HG03432 (cell line): Measurements from ENCODE around the gene SMIM1.

Source experiments
- ATAC-seq: cut with Tn5 transposase; IDR thresholded peaks from one replicate; pipeline ENCODE4 v1.9.1; 2021; ENCODE audit warnings: mild to moderate bottlenecking, moderate library complexity; ENCODE audit not compliant: unreplicated experiment

The SMIM1 gene

GRCh38 chr1:3775490-3776230 is 3.1 kb downstream of the SMIM1 start:
- no peak for ATAC-seq

- ATAC-seq, result no peak
These were observed 3.8 kb downstream of the SMIM1 start for GRCh38 chr1:3776231-3776961.

DNA sequence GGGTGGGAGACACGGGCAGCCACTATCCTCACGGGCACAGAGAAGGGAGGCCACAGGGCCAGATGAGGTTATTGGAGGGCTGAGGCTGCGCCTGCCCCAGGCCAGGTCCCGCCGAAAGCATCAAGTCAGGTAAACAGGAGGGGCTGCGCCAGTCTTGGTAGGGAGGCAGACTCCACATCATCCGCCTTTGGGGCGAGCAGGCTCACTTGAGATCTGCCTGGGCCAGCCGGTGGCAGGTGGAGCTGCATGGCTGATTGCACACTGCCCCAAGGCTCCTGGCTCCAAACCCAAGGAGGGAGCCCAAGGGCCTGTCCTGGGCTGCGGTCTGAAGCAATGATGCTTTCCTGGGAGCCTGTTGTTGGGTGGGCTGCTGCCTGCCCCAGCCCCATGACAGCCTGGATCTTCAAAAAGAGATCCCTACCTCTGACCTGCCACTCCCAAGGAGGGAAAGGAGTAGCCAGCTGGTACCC is 4.6 kb downstream of the SMIM1 start:
- ATAC-seq, result no peak

DNA sequence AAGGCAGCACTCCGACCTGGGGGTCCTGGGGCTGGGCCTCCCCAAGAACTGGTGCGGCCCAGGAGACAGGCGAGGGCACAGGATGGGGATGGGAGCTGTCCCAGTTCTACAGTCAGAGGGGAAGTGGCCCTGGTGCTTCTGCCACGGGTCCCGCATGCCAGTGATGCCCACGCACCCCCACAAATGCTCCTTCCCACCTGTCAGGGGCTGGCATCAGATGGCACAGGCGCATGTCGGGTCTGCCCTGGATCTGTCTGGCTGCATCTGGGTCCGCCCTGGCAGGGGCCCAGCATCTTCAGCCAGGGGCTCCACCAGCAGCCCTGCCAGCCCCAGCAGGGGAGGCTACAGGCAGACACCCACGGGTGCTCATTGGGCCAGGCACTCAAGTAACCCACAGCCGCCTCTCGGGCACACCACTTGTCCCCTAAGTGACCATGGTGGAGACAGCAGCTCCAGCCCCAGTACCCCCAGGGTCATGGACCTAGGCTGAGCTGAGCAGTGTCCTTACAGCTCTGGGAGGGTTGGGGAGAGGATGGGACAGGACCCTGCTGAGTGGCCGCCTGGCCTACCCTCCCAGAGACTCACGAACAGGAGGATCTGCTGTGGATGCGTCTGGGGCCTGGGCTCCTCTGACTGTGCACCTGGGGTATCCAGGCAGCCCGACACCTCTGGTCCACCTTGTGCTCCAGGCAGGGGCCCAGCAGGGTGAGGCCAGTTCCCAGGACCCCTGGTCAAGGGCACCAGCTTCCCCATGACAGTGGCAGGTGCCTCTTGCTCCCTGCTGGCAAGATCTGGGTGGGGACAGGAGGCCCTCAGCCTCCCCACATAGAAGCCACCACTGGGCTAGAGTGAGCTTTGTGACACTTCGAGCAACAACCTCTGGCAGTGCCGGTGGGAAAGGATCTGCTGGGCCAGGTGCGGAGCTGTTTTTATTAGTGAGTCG is 5.4 kb downstream of the SMIM1 start:
- no peak for ATAC-seq

DNA sequence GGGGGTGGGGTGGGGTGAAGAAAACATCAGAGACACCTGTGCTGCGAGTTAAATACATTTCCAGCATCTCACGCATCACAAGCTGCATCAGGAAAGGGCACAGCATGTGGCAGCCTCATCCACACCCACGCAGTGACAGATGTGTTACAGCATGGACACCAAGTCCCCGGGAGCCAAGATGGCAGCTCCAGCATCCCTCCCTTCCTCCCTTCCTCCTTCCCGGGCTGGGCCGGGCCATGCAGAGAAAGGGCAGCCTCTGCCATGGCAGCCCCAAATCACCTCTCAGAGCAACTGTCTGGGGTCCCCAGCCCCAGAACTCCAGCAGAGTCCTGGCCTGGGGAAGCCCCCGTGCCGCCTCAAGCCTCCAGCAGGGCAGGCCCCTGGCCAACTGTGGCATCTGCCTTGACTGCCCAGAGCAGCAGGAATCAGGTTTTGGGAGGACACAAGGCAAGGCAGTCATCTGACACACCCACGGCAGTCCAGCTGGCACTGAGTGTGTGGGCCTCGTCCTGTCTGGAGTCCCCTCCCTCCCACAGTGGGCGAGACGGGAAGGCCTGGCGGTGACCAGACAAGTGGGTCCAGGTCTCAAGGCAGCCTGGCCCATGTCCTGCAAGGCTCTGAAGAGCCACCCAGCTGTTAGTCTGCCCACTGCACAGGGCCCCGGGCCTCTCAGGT is 6.2 kb downstream of the SMIM1 start:
- ATAC-seq, result no peak

GRCh38 chr1:3779265-3779911 is 6.8 kb downstream of the SMIM1 start:
- ATAC-seq, result no peak

DNA sequence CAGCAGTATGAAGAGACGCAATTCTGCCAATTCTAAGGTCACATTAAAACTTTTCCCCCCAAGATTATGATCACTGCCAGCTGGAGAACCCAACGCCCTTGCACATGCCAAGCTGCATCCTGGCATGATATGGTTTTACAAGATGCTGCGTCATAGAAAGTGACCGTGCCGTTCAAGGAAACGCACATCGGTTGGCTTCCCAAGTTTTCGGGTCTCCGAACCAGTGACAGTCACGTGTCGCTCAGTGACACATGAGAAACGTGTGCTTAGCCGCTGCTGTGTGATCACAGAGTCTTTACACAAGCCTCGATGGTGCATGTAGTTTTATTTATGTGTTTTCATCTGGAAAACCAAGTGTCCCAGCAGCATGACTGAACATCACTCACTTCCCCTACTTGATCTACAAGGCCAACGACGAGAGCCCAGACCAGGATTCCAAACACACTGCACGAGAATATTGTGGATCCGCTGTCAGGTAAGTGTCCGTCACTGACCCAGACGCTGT is 7.4 kb downstream of the SMIM1 start:
- ATAC-seq, result no peak

DNA sequence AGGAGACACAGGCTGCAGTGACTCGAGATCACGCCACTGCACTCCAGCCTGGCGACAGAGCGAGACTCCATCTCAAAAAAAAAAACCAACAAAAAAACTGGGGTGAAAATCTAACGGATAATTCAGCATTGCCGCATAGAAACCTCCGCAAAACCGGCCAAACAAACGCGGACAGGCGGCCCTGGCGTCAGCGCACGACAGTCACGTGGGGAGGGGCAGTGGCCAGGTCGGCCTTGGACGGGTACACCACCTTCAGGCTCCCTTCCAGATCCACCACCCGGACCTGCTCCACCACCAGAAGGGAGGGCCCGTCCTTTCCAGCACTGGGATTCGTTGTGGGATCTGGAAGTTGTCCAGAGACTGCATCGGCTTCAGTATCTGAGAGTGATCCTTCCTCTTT is 8.4 kb downstream of the SMIM1 start:
- ATAC-seq, result no peak

GRCh38 chr1:3783651-3784474 is 11.3 kb downstream of the SMIM1 start:
- no peak for ATAC-seq

DNA sequence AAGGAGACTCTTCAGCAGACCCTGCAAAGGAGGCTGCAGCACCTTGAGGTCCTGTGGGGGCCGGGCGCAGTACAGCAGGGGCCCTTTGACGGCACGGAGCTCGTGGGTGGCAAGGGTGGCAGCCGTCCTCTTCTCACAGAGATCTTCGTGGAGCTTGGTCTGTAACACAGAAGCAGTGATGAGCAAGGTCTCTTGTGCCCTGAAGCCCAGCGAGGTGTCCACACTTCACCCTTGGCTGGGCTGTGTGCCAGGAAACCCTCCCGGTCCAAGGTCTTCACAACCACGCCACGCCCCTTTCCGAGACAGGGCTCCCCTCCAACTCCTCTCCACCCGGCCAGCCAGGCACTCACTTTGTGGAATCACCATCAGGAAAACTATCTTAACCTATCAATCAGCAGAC is 12.5 kb downstream of the SMIM1 start:
- no peak for ATAC-seq

DNA sequence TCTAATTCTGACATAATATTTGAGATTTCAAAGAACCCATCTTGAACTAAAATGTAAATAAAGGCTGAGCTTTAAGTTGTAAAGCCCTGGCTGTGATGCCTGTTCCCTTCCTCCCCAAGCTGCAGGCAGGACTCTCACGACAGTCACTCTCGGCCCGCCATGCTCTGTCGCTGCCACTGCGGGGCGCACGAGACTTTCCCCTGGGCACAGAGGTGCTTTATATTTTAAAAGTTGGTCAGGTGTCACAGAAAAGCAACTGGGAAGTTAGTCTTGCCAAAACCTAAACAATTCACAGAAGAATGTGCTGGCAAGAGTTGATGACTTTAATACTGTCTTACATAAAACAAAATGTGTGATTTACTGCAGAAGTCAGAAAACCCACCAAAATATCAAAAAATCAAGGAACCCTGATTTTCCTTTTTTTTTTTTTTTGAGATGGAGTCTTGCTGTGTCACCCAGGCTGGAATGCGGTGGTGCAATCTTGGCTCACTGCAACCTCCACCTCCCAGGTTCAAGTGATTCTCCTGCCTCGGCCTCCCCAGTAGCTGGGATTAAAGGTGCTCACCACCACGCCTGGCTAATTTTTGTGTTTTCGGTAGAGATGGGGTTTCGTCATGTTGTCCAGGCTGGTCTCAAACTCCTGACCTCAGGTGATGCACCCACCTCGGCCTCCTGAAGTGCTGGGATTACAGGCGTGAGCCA is 13.1 kb downstream of the SMIM1 start:
- no peak for ATAC-seq

- no peak for ATAC-seq
These were observed 14.2 kb downstream of the SMIM1 start for GRCh38 chr1:3786468-3787348.

GRCh38 chr1:3787349-3787715 is 14.8 kb downstream of the SMIM1 start:
- no peak for ATAC-seq

- ATAC-seq, result no peak
These were observed 15.4 kb downstream of the SMIM1 start for GRCh38 chr1:3787745-3788605.

- ATAC-seq, result no peak
These were observed 16.3 kb downstream of the SMIM1 start for GRCh38 chr1:3788756-3789420.
